IMR-90 (cell line): ENCODE results near the gene STK40.

Experiments
- CHD1 ChIP-seq: IDR thresholded peaks from 2 replicates; pipeline ENCODE4 v1.6.1; 2012; ENCODE audit warnings: low read depth, low read length, improper control_type of control experiment
- ELK1 ChIP-seq: fragments of 150-350 bp; IDR thresholded peaks from 2 replicates; pipeline ENCODE4 v1.6.1; 2016; ENCODE audit warnings: low read depth, mild to moderate bottlenecking, low read length, moderate library complexity, borderline replicate concordance
- MAFK ChIP-seq: IDR thresholded peaks from 2 replicates; pipeline ENCODE4 v1.6.1; 2012; ENCODE audit warnings: low read depth, low read length, improper control_type of control experiment
- NFE2L2 ChIP-seq: fragments of 150-350 bp; IDR thresholded peaks from 2 replicates; pipeline ENCODE4 v1.6.1; 2016; ENCODE audit warnings: low read depth, mild to moderate bottlenecking, low read length
- POLR2A ChIP-seq: IDR thresholded peaks from 2 replicates; pipeline ENCODE4 v1.6.1; 2012; ENCODE audit warnings: mild to moderate bottlenecking, low read depth, low read length
- RAD21 ChIP-seq: IDR thresholded peaks from 2 replicates; pipeline ENCODE4 v1.6.1; 2012; ENCODE audit warnings: low read length, improper control_type of control experiment
- RCOR1 ChIP-seq: IDR thresholded peaks from 2 replicates; pipeline ENCODE4 v1.6.1; 2012; ENCODE audit warnings: mild to moderate bottlenecking, low read length, improper control_type of control experiment; ENCODE audit not compliant: insufficient replicate concordance
- SMC3 ChIP-seq: fragments of 150-350 bp; IDR thresholded peaks from 2 replicates; pipeline ENCODE4 v1.6.1; 2016; ENCODE audit warnings: low read depth, mild to moderate bottlenecking, antibody characterized with exemption, low read length, moderate library complexity
- USF2 ChIP-seq: fragments of 150-350 bp; IDR thresholded peaks from 2 replicates; pipeline ENCODE4 v1.6.1; 2017; ENCODE audit warnings: mild to moderate bottlenecking, antibody characterized with exemption, low read length, low read depth
- TF ChIP-seq, protein P1 (sequence below): conservative IDR thresholded peaks from 2 replicates; pipeline ENCODE4 v1.5.1; 2012; ENCODE audit warnings: mild to moderate bottlenecking, low read depth, low read length, improper control_type of control experiment

- TF ChIP-seq, protein P1, sequence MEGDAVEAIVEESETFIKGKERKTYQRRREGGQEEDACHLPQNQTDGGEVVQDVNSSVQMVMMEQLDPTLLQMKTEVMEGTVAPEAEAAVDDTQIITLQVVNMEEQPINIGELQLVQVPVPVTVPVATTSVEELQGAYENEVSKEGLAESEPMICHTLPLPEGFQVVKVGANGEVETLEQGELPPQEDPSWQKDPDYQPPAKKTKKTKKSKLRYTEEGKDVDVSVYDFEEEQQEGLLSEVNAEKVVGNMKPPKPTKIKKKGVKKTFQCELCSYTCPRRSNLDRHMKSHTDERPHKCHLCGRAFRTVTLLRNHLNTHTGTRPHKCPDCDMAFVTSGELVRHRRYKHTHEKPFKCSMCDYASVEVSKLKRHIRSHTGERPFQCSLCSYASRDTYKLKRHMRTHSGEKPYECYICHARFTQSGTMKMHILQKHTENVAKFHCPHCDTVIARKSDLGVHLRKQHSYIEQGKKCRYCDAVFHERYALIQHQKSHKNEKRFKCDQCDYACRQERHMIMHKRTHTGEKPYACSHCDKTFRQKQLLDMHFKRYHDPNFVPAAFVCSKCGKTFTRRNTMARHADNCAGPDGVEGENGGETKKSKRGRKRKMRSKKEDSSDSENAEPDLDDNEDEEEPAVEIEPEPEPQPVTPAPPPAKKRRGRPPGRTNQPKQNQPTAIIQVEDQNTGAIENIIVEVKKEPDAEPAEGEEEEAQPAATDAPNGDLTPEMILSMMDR = no peak
- no peak for TF ChIP-seq ELK1
- no peak for TF ChIP-seq MAFK
- no peak for TF ChIP-seq SMC3
- no peak for TF ChIP-seq RCOR1
- no peak for TF ChIP-seq NFE2L2
- no peak for TF ChIP-seq POLR2A
- TF ChIP-seq USF2 = no peak
- TF ChIP-seq RAD21 = no peak
- TF ChIP-seq CHD1 = no peak
Observed at GRCh38 chr1:36380143-36380619, 5.5 kb downstream of the STK40 start.
